Loucy (cell line): ENCODE measurements around the gene NCKAP5.

ENCODE experiments used
- EZH2phosphoT487 ChIP-seq: fragments of 200-600 bp; IDR thresholded peaks from 2 replicates; pipeline ENCODE4 v1.6.1; 2018; ENCODE audit warnings: antibody characterized with exemption, mild to moderate bottlenecking, moderate library complexity, borderline replicate concordance
- TF ChIP-seq, protein P1 (sequence below): fragments of 200-600 bp; sonication (generic); conservative IDR thresholded peaks from 2 replicates; pipeline ENCODE4 v1.5.1; 2014; ENCODE audit warnings: mild to moderate bottlenecking, antibody characterized with exemption, low read length

GRCh38 chr2:133158024-133158423 lies 410.2 kb downstream of the NCKAP5 start:
- TF ChIP-seq, protein P1, sequence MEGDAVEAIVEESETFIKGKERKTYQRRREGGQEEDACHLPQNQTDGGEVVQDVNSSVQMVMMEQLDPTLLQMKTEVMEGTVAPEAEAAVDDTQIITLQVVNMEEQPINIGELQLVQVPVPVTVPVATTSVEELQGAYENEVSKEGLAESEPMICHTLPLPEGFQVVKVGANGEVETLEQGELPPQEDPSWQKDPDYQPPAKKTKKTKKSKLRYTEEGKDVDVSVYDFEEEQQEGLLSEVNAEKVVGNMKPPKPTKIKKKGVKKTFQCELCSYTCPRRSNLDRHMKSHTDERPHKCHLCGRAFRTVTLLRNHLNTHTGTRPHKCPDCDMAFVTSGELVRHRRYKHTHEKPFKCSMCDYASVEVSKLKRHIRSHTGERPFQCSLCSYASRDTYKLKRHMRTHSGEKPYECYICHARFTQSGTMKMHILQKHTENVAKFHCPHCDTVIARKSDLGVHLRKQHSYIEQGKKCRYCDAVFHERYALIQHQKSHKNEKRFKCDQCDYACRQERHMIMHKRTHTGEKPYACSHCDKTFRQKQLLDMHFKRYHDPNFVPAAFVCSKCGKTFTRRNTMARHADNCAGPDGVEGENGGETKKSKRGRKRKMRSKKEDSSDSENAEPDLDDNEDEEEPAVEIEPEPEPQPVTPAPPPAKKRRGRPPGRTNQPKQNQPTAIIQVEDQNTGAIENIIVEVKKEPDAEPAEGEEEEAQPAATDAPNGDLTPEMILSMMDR: no peak
- no peak for TF ChIP-seq EZH2phosphoT487
